ENCODE data around the gene THADA.

The THADA gene

GRCh38 chr2:43383533-43383932 lies 212.3 kb downstream of the THADA start:
- no peak for DNase-seq

GRCh38 chr2:43379494-43379893 lies 216.3 kb downstream of the THADA start:
- DNase-seq, result no peak

- no peak for DNase-seq
Observed at GRCh38 chr2:43377327-43377726, 218.5 kb downstream of the THADA start.

- no peak for DNase-seq
Observed at GRCh38 chr2:43376523-43377198, 219.2 kb downstream of the THADA start.

GRCh38 chr2:43375746-43376522 lies 219.9 kb downstream of the THADA start:
- DNase-seq, result no peak

GRCh38 chr2:43372416-43373081 lies 223.3 kb downstream of the THADA start:
- no peak for DNase-seq

GRCh38 chr2:43370705-43371104 lies 225.1 kb downstream of the THADA start:
- DNase-seq, result no peak

GRCh38 chr2:43370146-43370545 lies 225.7 kb downstream of the THADA start:
- DNase-seq, result no peak

- no peak for DNase-seq
Observed at GRCh38 chr2:43368483-43369385, 227.1 kb downstream of the THADA start.

- DNase-seq, result no peak
Observed at GRCh38 chr2:43367012-43367782, 228.6 kb downstream of the THADA start.

- no peak for DNase-seq
Observed at GRCh38 chr2:43363120-43363519, 232.7 kb downstream of the THADA start.

GRCh38 chr2:43361286-43361685 lies 234.6 kb downstream of the THADA start:
- DNase-seq, result no peak

- DNase-seq, result no peak
Observed at GRCh38 chr2:43360137-43360536, 235.7 kb downstream of the THADA start.

GRCh38 chr2:43358410-43359201 lies 237.2 kb downstream of the THADA start:
- DNase-seq, result no peak

- DNase-seq, result no peak
Observed at GRCh38 chr2:43356774-43357173, 239.1 kb downstream of the THADA start.

- no peak for DNase-seq
Observed at GRCh38 chr2:43355399-43355798, 240.4 kb downstream of the THADA start.

GRCh38 chr2:43349904-43350303 lies 245.9 kb downstream of the THADA start:
- no peak for DNase-seq

GRCh38 chr2:43348908-43349661 lies 246.8 kb downstream of the THADA start:
- DNase-seq, result no peak

GRCh38 chr2:43347746-43348145 lies 248.1 kb downstream of the THADA start:
- no peak for DNase-seq
